HG03045 (cell line): ENCODE data around the gene BICD2.
A peak's percentile ranks its signal among the peaks of the same experiment; 100 is the strongest.
"Not testable (repeated sequence)": the region's sequence is repeated elsewhere in the genome, so short reads cannot be mapped to it uniquely, and the experiment has no call there.

Experiments used
- ATAC-seq: cut with Tn5 transposase; IDR thresholded peaks from one replicate; pipeline ENCODE4 v1.9.1; 2021; ENCODE audit warnings: mild to moderate bottlenecking, moderate library complexity; ENCODE audit not compliant: unreplicated experiment

Gene BICD2

GRCh38 chr9:92764381-92764987 lies at the start of gene BICD2:
Gene BICD2, minus strand, starts transcription at chr9:92764833. Its CDS starts 89 bp downstream, at chr9:92764744.
- ATAC-seq, result peak; percentile 96

GRCh38 chr9:92809629-92810326 lies 45.1 kb upstream of the BICD2 start:
- not testable (repeated sequence) for ATAC-seq

DNA sequence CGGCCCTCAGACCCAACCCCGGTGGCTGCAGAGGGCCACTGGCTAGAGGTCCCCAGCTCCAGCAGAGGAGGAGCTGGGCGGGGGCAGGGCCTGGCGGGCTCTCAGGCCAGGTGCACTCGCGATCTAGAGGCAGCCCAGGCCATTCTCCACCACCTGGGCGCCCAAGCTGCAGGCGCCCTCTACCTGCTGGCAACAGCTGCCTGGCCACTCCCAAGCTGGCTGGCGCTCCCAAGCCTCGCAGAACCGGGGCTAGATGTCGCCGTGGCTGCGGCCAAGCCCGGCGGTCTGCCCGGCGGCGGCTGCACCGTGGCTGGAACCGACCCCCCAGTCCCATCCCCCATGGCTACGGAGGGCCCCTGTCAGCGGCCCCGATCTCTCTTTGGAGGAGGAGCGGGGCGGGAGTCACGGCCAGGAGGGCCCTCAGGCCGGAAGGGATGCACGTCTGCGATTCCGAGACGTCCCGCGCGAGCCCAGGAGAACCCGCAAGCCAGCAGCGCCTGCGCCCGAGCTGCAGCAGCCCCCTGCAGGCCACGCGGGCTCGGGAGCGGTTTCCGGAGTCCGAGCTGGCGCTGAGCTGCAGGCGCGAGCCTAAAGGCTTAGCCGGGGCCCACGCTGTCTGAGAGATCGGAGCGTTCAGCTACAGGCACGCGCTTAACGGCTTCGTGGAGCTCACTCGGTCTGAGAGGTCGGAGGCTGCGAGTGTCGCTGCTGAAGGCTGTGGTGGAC lies 44.3 kb upstream of the BICD2 start:
- no peak for ATAC-seq

DNA sequence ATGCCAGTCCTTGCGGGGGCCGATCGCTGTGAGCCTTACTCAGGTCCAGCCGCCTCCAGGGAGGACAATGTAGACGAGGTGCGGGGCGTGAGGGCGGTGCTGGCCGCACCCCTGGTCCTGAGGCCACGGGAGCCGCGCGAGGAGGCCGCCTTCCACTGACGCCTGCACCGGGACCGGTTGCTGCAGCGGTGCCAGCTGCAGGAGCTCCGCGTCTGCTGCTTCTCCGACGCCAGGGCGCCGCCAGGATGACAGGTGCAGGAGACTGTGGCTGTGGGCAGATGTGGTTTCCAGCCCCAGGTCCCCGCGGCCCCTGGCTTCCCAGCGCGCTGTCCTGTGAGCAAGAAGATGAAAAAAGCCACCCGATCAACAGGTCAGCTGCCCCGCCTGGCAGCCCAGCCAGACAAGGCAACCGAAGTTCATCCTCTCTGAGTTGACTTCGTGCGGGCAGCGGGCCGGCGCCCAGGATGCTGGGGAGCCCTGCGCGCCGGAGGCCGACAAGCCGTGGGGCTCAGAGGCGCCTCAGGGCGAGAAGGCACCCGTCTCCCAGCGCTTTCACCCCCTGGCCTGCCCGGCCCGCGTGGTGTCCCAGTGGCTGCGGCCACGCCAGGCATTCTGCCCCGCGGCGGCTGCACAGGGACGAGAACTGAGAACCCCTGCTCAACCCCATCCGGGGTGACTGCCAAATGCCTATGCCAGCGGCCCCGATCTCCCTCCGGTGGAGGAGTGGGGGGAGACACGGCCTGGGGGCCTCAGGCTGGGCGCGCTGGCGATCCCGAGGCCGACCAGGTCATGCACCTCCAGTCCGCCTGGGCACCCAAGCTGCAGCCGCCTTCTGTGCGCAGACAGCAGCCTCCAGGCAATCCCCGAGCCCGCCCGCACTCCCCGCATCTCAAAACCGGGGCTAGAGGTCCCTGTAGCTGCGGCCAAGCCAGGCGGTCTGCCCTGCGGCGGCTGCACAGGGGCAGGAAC lies 43.4 kb upstream of the BICD2 start:
- no peak for ATAC-seq

GRCh38 chr9:92807031-92807756 lies 42.6 kb upstream of the BICD2 start:
- no peak for ATAC-seq

DNA sequence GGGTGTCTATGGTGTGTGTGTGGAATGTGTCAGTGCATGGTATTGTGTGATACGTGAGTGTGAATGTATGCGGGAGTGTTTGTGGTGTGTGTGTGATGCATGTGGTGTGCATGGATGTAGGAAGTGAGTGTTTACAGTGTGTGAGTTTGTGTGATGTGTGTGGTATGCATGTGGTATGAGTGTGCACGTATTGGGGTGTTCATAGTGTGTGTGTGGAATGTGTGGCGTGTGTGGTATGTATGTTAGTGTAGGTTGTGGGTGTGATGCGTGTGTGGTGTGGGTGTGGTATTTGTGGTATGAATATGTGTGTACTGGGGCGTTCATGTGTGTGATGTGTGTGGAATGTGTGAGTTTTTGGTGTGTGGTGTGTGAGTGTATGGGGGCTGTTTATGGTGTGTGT lies 40.1 kb upstream of the BICD2 start:
- no peak for ATAC-seq

GRCh38 chr9:92798358-92798757 lies 33.7 kb upstream of the BICD2 start:
- no peak for ATAC-seq

DNA sequence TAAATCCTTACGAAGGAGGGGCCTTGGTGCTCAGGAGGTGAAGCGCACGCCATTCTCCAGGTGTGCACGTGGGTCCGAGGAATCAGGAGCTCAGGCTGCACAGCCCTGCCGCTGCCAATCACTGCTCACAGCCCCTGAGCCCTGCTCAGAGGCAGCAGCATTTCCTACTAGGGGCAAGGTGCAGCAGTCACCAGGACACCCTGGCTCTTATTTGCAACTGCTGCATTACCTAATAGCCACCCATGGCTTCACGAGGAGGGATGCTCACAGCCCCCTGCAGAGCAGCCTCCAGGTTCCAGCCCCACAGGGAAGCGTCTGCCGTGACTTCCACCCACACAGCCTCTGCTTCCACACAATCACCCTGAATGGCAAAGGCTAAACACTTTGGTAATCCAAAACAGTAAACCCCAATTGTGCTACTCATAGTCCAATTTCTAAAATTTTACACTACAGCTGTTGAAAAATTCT lies 31.7 kb upstream of the BICD2 start:
- not testable (repeated sequence) for ATAC-seq

GRCh38 chr9:92795598-92796336 lies 31.1 kb upstream of the BICD2 start:
- ATAC-seq, result no peak

DNA sequence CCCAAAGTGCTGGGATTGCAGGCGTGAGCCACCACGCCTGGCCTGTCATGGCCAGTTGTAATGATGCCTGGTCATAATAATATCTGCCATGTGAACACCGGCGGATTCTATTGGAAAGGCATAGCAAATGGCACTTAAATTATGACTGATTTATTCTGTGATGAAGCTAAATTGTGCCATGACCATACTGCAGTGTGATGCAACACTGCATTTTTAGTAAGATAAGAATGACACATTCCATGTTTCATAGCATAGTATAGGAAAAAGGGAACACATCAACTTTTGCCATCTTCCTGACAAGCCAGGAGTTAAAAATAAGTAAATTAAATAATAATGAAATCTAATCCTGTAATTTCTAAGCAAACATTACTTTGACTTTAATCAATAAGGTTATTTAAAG lies 30.4 kb upstream of the BICD2 start:
- ATAC-seq, result no peak

DNA sequence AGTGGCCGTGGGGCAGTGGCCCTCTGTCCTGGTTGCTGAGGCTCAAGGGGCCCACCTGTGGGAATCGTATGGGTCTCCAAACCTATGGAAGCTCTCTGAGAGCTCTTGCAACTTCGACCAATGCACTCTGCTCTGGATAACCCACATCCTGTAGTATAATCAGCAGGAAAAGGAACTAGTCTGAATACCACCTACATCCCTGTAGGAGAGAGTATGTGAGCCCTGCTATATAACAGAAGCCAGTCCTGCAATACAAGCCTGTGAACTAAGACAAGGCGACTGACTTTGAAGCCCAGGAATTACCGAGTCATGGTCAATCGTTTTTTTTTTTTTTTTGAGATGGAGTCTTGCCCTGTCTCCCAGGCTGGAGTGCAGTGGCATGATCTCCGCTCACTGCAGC lies 29.8 kb upstream of the BICD2 start:
- no peak for ATAC-seq

- peak; percentile 64 for ATAC-seq
Observed at GRCh38 chr9:92790542-92791527, 26.2 kb upstream of the BICD2 start.

GRCh38 chr9:92786298-92786697 lies 21.7 kb upstream of the BICD2 start:
- ATAC-seq, result no peak

DNA sequence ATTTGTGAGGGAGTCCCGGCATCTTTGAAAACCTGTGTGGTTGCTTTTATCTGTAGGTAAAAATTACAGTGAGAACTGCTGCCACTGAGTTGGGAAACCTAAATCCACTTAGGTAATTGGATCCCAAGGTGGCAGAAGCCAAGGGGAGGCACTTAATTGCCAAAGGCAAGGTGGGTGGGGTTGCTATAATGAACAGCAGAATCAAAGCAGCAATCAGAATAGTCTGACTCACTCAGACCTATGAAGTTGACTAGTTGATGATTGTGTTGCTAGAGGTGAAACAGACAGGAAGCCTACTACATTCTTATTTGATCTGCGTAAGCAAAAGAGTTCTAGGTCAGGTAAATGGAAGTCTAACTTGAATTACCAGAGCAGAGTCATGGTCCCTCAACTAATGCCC lies 17.3 kb upstream of the BICD2 start:
- no peak for ATAC-seq

DNA sequence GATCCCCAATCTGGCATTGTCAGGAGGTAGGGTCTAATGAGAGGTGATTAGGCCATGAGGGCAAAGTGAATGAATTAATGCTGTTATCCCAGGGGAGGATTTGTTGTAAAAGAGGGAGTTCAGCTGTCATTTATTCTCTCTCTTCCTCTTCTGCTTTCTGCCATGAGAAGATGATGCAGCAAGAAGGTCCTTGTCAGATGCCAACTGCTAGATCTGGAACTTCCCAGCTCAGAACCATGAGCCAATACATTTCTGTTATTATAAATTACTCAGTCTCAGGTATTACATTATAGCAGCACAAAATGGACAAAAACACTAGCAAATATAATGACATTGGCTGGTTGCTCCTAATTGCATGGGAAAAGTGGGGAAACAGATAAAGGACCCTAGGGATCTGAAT lies 15.6 kb upstream of the BICD2 start:
- no peak for ATAC-seq

GRCh38 chr9:92775466-92775865 lies 10.8 kb upstream of the BICD2 start:
- ATAC-seq, result no peak

DNA sequence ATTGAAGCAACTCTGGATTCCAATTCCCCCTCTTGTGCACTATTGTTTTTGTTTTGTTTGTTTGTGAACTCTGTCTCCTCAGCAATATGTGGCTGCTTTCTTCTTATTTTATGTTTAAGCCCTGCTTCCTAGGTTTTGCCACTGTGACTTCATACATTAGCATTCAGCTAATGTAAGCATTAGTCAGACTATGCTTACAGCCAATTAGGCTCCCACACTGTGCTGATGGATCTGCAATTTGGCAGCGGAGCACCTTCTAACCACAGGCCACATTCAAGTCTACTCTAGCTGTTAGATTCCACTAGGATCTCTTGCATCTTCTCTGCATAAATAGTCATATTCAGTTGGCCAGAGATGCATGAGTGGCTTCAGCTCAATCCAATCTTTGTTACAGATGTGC lies 9.6 kb upstream of the BICD2 start:
- ATAC-seq, result no peak

GRCh38 chr9:92773810-92774209 lies 9.2 kb upstream of the BICD2 start:
- no peak for ATAC-seq
